GM23338 (cell line): ENCODE data around the gene WASL. TPM values are rescaled to one million over a fixed set of nuclear protein-coding genes. Genes with fewer than 3 reads are reported as not detected.

ENCODE experiments used
- ATAC-seq: fragments of 200-7000 bp; cut with Tn5 transposase; 3 replicates; pipeline ENCODE4 v1.9.1; 2020
- DNase-seq: peaks from one replicate; pipeline ENCODE4 v3.0.0-alpha.2; 2015; ENCODE audit warnings: low spot score
- H2AFZ ChIP-seq: fragments of 200-600 bp; sonication (generic); 2 replicates; pipeline ENCODE4 v1.8.0; 2016; ENCODE audit warnings: antibody characterized with exemption, mild to moderate bottlenecking, moderate library complexity
- H3F3A ChIP-seq: fragments of 200-600 bp; sonication (generic); replicated peaks from 2 replicates; pipeline ENCODE4 v1.8.0; 2017; ENCODE audit warnings: antibody characterized with exemption, mixed run types, low read depth
- H3K27ac ChIP-seq: fragments of 200-600 bp; sonication (generic); 2 replicates; pipeline ENCODE4 v1.6.1; 2016; ENCODE audit warnings: low read depth
- H3K27me3 ChIP-seq: fragments of 200-600 bp; sonication (generic); 2 replicates; pipeline ENCODE4 v1.8.0; 2016; ENCODE audit warnings: mild to moderate bottlenecking, mixed run types, moderate library complexity; ENCODE audit not compliant: insufficient read depth
- H3K36me3 ChIP-seq: fragments of 200-600 bp; sonication (generic); 2 replicates; pipeline ENCODE4 v1.8.0; 2016; ENCODE audit warnings: mild to moderate bottlenecking; ENCODE audit not compliant: insufficient read depth
- H3K4me1 ChIP-seq: fragments of 200-600 bp; sonication (generic); 2 replicates; pipeline ENCODE4 v1.8.0; 2016; ENCODE audit warnings: mild to moderate bottlenecking, moderate library complexity; ENCODE audit not compliant: insufficient read depth
- H3K4me2 ChIP-seq: fragments of 200-600 bp; sonication (generic); 2 replicates; pipeline ENCODE4 v1.7.1; 2017; ENCODE audit warnings: mixed run types
- H3K4me3 ChIP-seq: fragments of 200-600 bp; sonication (generic); 2 replicates; pipeline ENCODE4 v1.6.1; 2016; ENCODE audit warnings: mixed run types
- H3K79me2 ChIP-seq: fragments of 200-600 bp; sonication (generic); replicated peaks from 2 replicates; pipeline ENCODE4 v1.8.0; 2017; ENCODE audit warnings: mild to moderate bottlenecking; ENCODE audit not compliant: insufficient read depth
- H3K9me2 ChIP-seq: fragments of 200-600 bp; sonication (generic); 2 replicates; pipeline ENCODE4 v1.8.0; 2017; ENCODE audit not compliant: insufficient read depth
- H4K20me1 ChIP-seq: fragments of 200-600 bp; sonication (generic); replicated peaks from 2 replicates; pipeline ENCODE4 v1.8.0; 2017; ENCODE audit warnings: mild to moderate bottlenecking; ENCODE audit not compliant: insufficient read depth
- H3K27ac Mint-ChIP-seq: 2 replicates; pipeline ENCODE4 v1.8.0; 2020; ENCODE audit warnings: inconsistent platforms, mild to moderate bottlenecking, moderate library complexity, mixed read lengths
- H3K27me3 Mint-ChIP-seq: 3 replicates; pipeline ENCODE4 v1.8.0; 2022; ENCODE audit warnings: low read depth, mild to moderate bottlenecking, moderate library complexity, mixed read lengths, inconsistent platforms; ENCODE audit not compliant: insufficient read depth, poor library complexity
- H3K36me3 Mint-ChIP-seq: 3 replicates; pipeline ENCODE4 v1.8.0; 2021; ENCODE audit warnings: low read depth, mild to moderate bottlenecking, inconsistent platforms, moderate library complexity, mixed read lengths
- H3K4me1 Mint-ChIP-seq: 3 replicates; pipeline ENCODE4 v1.8.0; 2020; ENCODE audit warnings: mild to moderate bottlenecking, inconsistent platforms, mixed read lengths
- H3K4me3 Mint-ChIP-seq: 3 replicates; pipeline ENCODE4 v1.8.0; 2021; ENCODE audit warnings: moderate library complexity, mild to moderate bottlenecking, inconsistent platforms, mixed read lengths
- H3K9me3 Mint-ChIP-seq: 3 replicates; pipeline ENCODE4 v1.8.0; 2020; ENCODE audit warnings: moderate library complexity, mild to moderate bottlenecking, inconsistent platforms, mixed read lengths
- CREB1 ChIP-seq: fragments of 250-450 bp; sonication (Bioruptor Pico); IDR thresholded peaks from 2 replicates; pipeline ENCODE4 v1.5.0; 2020; ENCODE audit warnings: low read depth, mild to moderate bottlenecking, moderate library complexity
- CTCF ChIP-seq, 2 experiments: fragments of 200-600 bp in 1 of 2; sonication (generic) in 1 of 2; conservative IDR thresholded peaks; 2 replicates each; pipeline versions ENCODE4 v1.5.1 to v1.6.1; 2016 to 2017; ENCODE audit warnings: antibody characterized with exemption in 2 of 2, low read depth in 2 of 2, mild to moderate bottlenecking in 2 of 2, moderate library complexity in 1 of 2
- ETS1 ChIP-seq: IDR thresholded peaks from 2 replicates; pipeline ENCODE4 v1.6.1; 2016; ENCODE audit warnings: antibody characterized with exemption
- EZH2 ChIP-seq: fragments of 200-600 bp; sonication (generic); IDR thresholded peaks from one replicate; pipeline ENCODE4 v1.8.0; 2017; ENCODE audit warnings: antibody characterized with exemption, mild to moderate bottlenecking, low read depth; ENCODE audit not compliant: unreplicated experiment
- EZH2phosphoT487 ChIP-seq: fragments of 200-600 bp; sonication (generic); IDR thresholded peaks from one replicate; pipeline ENCODE4 v1.8.1; 2018; ENCODE audit warnings: antibody characterized with exemption; ENCODE audit not compliant: unreplicated experiment
- JUNB ChIP-seq: IDR thresholded peaks from one replicate; pipeline ENCODE4 v1.6.1; 2016; ENCODE audit warnings: antibody characterized with exemption; ENCODE audit not compliant: unreplicated experiment
- NANOG ChIP-seq: IDR thresholded peaks from 2 replicates; pipeline ENCODE4 v1.6.1; 2016; ENCODE audit warnings: antibody characterized with exemption, borderline replicate concordance
- POLR2AphosphoS5 ChIP-seq: IDR thresholded peaks from 2 replicates; pipeline ENCODE4 v1.6.1; 2016; ENCODE audit warnings: antibody characterized with exemption, low read depth
- REST ChIP-seq: IDR thresholded peaks from one replicate; pipeline ENCODE4 v1.6.1; 2018; ENCODE audit warnings: antibody characterized with exemption; ENCODE audit not compliant: unreplicated experiment
- STAT1 ChIP-seq: IDR thresholded peaks from one replicate; pipeline ENCODE4 v1.6.1; 2016; ENCODE audit warnings: antibody characterized with exemption; ENCODE audit not compliant: unreplicated experiment
- ZNF114 ChIP-seq: fragments of 250-450 bp; sonication (Bioruptor Pico); IDR thresholded peaks from 2 replicates; pipeline ENCODE4 v1.5.0; 2020; ENCODE audit warnings: mild to moderate bottlenecking, moderate library complexity
- ZNF462 ChIP-seq: fragments of 250-450 bp; sonication (Bioruptor Pico); IDR thresholded peaks from 2 replicates; pipeline ENCODE4 v1.5.0; 2020; ENCODE audit warnings: mild to moderate bottlenecking, moderate library complexity
- polyA plus RNA-seq: library from polyadenylated mRNA; unstranded; fragments of >200 nt; fragmentation: Nextera tagmentation; extraction: Ambion mirVana; gene quantifications from 2 replicates; pipeline ENCODE4 v1.2.1, GENCODE V29; 2016
- total RNA-seq: library from RNA; depleted of rRNA; stranded (reverse); fragments of >200 nt; shearing (Covaris generic); gene quantifications from 2 replicates; pipeline ENCODE4 v1.2.3, GENCODE V29; 2014

The WASL gene
- total and polyA plus RNA-seq, 2 experiments from 2014 or later, result 36.4 to 45.3 TPM

GRCh38 chr7:123650595-123650994, 98.2 kb downstream of the WASL start:
- no peak overlapping the region for H3K4me3 Mint-ChIP-seq

More at GRCh38 chr7:123650595-123650994, 98.2 kb downstream of the WASL start:
- TF ChIP-seq NANOG (no peak), JUNB (no peak), EZH2phosphoT487 (no peak), EZH2 (no peak), CREB1 (CRISPR knock-in tag) (no peak), STAT1 (no peak), REST (no peak), CTCF (conservative IDR thresholded peaks at IDR 0.05; ENCODE audit: low read depth in 2 of 2) (no peak), ZNF462 (CRISPR knock-in tag) (no peak), ETS1 (no peak), ZNF114 (CRISPR knock-in tag) (no peak), POLR2AphosphoS5 (no peak)
- H4K20me1 ChIP-seq, result no peaks in the 10 kb centered on the region
- no peaks in the 10 kb centered on the region for H3K36me3 ChIP-seq
- Mint-ChIP-seq H3K27me3 (no peaks in the 10 kb centered on the region), H3K27ac (no peak overlapping the region), H3K9me3 (no peaks in the 10 kb centered on the region; the same call in 2 of the 3 replicates), H3K4me1 (peaks cover 25% of the 10 kb centered on the region), H3K36me3 (no peaks in the 10 kb centered on the region)
- H3K27me3 ChIP-seq, result no peaks in the 10 kb centered on the region
- peak overlapping the region; percentile 36; the same call in 1 of the 2 replicates for H3K27ac ChIP-seq
- H3F3A ChIP-seq, result no peaks in the 10 kb centered on the region
- DNase-seq (no peak), ATAC-seq (no peak)
- no peaks in the 10 kb centered on the region for H3K79me2 ChIP-seq
- no peak overlapping the region for H3K4me3 ChIP-seq
- no peak overlapping the region for H3K4me2 ChIP-seq
- H2AFZ ChIP-seq, result peak overlapping the region; percentile 63; the same call in 1 of the 2 replicates
- H3K9me2 ChIP-seq, result no peaks in the 10 kb centered on the region
- H3K4me1 ChIP-seq, result peaks cover 8% of the 10 kb centered on the region; the same call in 1 of the 2 replicates
